Tibial nerve (tissue), 4 donors: ENCODE data around the gene ARTN.

Source experiments
- EP300 ChIP-seq, 2 donors: sonication (generic); formaldehyde crosslinking; IDR thresholded peaks; one replicate each; pipeline ENCODE4 v1.6.1; 2017; ENCODE audit warnings: antibody characterized with exemption in 2 of 2, mild to moderate bottlenecking in 1 of 2
- POLR2A ChIP-seq, 2 donors: fragments of 450-650 bp; IDR thresholded peaks; one replicate each; pipeline ENCODE4 v1.6.1; 2017; ENCODE audit warnings: antibody characterized with exemption in 2 of 2, mild to moderate bottlenecking in 2 of 2, moderate library complexity in 2 of 2
- TF ChIP-seq, protein P1 (sequence below), 5 experiments: fragments of 200-600 bp in 3 of 5; fragments of 450-650 bp in 2 of 5; sonication (generic) in 3 of 5; IDR thresholded peaks; one replicate each; pipeline ENCODE4 v1.5.1; 2016 to 2019; ENCODE audit warnings: antibody characterized with exemption in 5 of 5, mild to moderate bottlenecking in 3 of 5, moderate library complexity in 2 of 5

- no peak for TF ChIP-seq POLR2A (IDR thresholded peaks at IDR 0.05)
- TF ChIP-seq, protein P1, sequence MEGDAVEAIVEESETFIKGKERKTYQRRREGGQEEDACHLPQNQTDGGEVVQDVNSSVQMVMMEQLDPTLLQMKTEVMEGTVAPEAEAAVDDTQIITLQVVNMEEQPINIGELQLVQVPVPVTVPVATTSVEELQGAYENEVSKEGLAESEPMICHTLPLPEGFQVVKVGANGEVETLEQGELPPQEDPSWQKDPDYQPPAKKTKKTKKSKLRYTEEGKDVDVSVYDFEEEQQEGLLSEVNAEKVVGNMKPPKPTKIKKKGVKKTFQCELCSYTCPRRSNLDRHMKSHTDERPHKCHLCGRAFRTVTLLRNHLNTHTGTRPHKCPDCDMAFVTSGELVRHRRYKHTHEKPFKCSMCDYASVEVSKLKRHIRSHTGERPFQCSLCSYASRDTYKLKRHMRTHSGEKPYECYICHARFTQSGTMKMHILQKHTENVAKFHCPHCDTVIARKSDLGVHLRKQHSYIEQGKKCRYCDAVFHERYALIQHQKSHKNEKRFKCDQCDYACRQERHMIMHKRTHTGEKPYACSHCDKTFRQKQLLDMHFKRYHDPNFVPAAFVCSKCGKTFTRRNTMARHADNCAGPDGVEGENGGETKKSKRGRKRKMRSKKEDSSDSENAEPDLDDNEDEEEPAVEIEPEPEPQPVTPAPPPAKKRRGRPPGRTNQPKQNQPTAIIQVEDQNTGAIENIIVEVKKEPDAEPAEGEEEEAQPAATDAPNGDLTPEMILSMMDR (IDR thresholded peaks at IDR 0.05) = no peak
- TF ChIP-seq EP300 (IDR thresholded peaks at IDR 0.05) = no peak
Observed at GRCh38 chr1:43937179-43937865, 3.7 kb downstream of the ARTN start.
